DND-41 (cell line): Measurements from ENCODE around the gene ALG12.

ENCODE experiments used
- CTCF ChIP-seq: IDR thresholded peaks from 2 replicates; pipeline ENCODE4 v1.5.1; 2012; ENCODE audit warnings: borderline replicate concordance, low read length, moderate library complexity, mild to moderate bottlenecking; ENCODE audit not compliant: poor library complexity, severe bottlenecking; ENCODE audit errors: extremely low read depth
- EZH2 ChIP-seq: IDR thresholded peaks from 3 replicates; pipeline ENCODE4 v1.6.1; 2012; ENCODE audit warnings: borderline replicate concordance, low read depth, mild to moderate bottlenecking, moderate library complexity, low read length, inconsistent platforms; ENCODE audit not compliant: severe bottlenecking

GRCh38 chr22:49920859-49921258 lies 2.6 kb upstream of the ALG12 start:
- TF ChIP-seq EZH2 (no peak), CTCF (no peak)
